K562 (cell line): ENCODE measurements around the gene DPEP2. TPM values are rescaled to one million over a fixed set of nuclear protein-coding genes. Genes with fewer than 3 reads are reported as not detected.

Experiments used
- ATAC-seq: fragments of 200-7000 bp; cut with Tn5 transposase; 3 replicates; pipeline ENCODE4 v1.9.1; 2020; ENCODE audit warnings: moderate library complexity
- BruUV-seq: library from RNA; stranded (reverse); fragments of 400-500 nt; replicated peaks from 2 replicates; lab custom pipeline; 2021; lab: Mats Ljungman, UMichigan
- CTCF ChIA-PET: fragments of 300-600 bp; formaldehyde crosslinking; extraction: SDS; loops from one replicate; lab custom pipeline; 2021; ENCODE audit warnings: low intra/inter-chr PET ratio; lab: Yijun Ruan, JAX
- POLR2A ChIA-PET: fragments of 300-600, 350-650 bp; sonication (Branson Sonifier 250); formaldehyde crosslinking; extraction: SDS; loops from one replicate; lab custom pipeline; 2021; ENCODE audit warnings: antibody characterized with exemption, inconsistent platforms; lab: Yijun Ruan, JAX
- DNase-seq, 4 experiments: peaks; one replicate each; pipeline versions ENCODE4 v3.0.0 to v3.0.0-alpha.2; 2011 to 2018; ENCODE audit warnings: low spot score in 3 of 4, mixed read lengths in 3 of 4; ENCODE audit errors: extremely low read depth in 1 of 4
- FAIRE-seq: peaks from 2 replicates; lab custom pipeline; 2011; peaks lifted over from hg19 to GRCh38; lab: Jason Lieb, UNC
- H2AFZ ChIP-seq: 2 replicates; pipeline ENCODE4 v1.6.0; 2011; ENCODE audit warnings: low read depth, low read length, control low read depth, inconsistent platforms
- H3K27ac ChIP-seq: fragments of 200-600 bp; 3 replicates; pipeline ENCODE4 v1.8.0; 2011; ENCODE audit warnings: low read depth, mild to moderate bottlenecking, control low read depth, inconsistent platforms, low read length, moderate library complexity, mixed read lengths; ENCODE audit errors: extremely low read depth
- H3K27me3 ChIP-seq, 2 experiments: fragments of 300-600 bp in 1 of 2; 2 replicates in 1 of 2; 3 replicates in 1 of 2; pipeline versions ENCODE4 v1.6.0 to v1.8.0; 2011; ENCODE audit warnings: inconsistent platforms in 2 of 2, low read length in 2 of 2, mild to moderate bottlenecking in 1 of 2, mixed read lengths in 1 of 2, moderate library complexity in 1 of 2; ENCODE audit not compliant: control insufficient read depth in 2 of 2, insufficient read depth in 2 of 2
- H3K36me3 ChIP-seq: fragments of 300-600 bp; 3 replicates; pipeline ENCODE4 v1.8.0; 2011; ENCODE audit warnings: mild to moderate bottlenecking, low read length, inconsistent platforms; ENCODE audit not compliant: control insufficient read depth, insufficient read depth
- H3K4me1 ChIP-seq, 2 experiments: fragments of 200-600 bp in 1 of 2; replicated peaks in 1 of 2; 2 replicates in 1 of 2; 3 replicates in 1 of 2; pipeline versions ENCODE4 v1.5.1 to v1.8.0; 2011; ENCODE audit warnings: inconsistent platforms in 2 of 2, low read length in 2 of 2, mild to moderate bottlenecking in 1 of 2, mixed read lengths in 1 of 2, moderate library complexity in 1 of 2; ENCODE audit not compliant: control insufficient read depth in 2 of 2, insufficient read depth in 2 of 2
- H3K4me2 ChIP-seq: 2 replicates; pipeline ENCODE4 v1.6.1; 2011; ENCODE audit warnings: low read length, control low read depth, inconsistent platforms, mixed read lengths; ENCODE audit not compliant: insufficient read depth
- H3K4me3 ChIP-seq: fragments of 200-600 bp; sonication (generic), shearing (Covaris generic); 2 replicates; pipeline ENCODE4 v1.5.1; 2016; ENCODE audit warnings: control low read depth, inconsistent platforms
- H3K79me2 ChIP-seq: fragments of 200-600 bp; 3 replicates; pipeline ENCODE4 v1.8.0; 2011; ENCODE audit warnings: low read length, inconsistent platforms; ENCODE audit not compliant: control insufficient read depth, insufficient read depth
- H3K9ac ChIP-seq, 2 experiments: 2 replicates each; pipeline versions ENCODE4 v1.6.0 to v1.6.1; 2011; ENCODE audit warnings: low read depth in 2 of 2, low read length in 2 of 2, control low read depth in 1 of 2, inconsistent platforms in 1 of 2, mild to moderate bottlenecking in 1 of 2, mixed read lengths in 1 of 2; ENCODE audit not compliant: insufficient read depth in 1 of 2
- H3K9me1 ChIP-seq: one replicate; pipeline ENCODE4 v1.6.0; 2011; ENCODE audit warnings: inconsistent platforms, mild to moderate bottlenecking, low read length, moderate library complexity; ENCODE audit not compliant: control insufficient read depth, insufficient read depth
- H3K9me3 ChIP-seq: replicated peaks from 2 replicates; pipeline ENCODE4 v1.5.1; 2011; ENCODE audit warnings: low read depth, low read length, inconsistent platforms; ENCODE audit not compliant: control insufficient read depth, insufficient read depth
- H4K20me1 ChIP-seq: replicated peaks from 2 replicates; pipeline ENCODE4 v1.6.1; 2011; ENCODE audit warnings: low read length, inconsistent platforms, mixed read lengths; ENCODE audit not compliant: control insufficient read depth, insufficient read depth
- ARID1B ChIP-seq: fragments of 450-650 bp; IDR thresholded peaks from 2 replicates; pipeline ENCODE4 v1.6.1; 2016; ENCODE audit warnings: antibody characterized with exemption, mild to moderate bottlenecking, inconsistent platforms
- CBX2 ChIP-seq: fragments of 200-600 bp; sonication (generic); IDR thresholded peaks from one replicate; pipeline ENCODE4 v1.6.1; 2012; ENCODE audit warnings: mild to moderate bottlenecking, low read length, inconsistent platforms; ENCODE audit not compliant: insufficient read depth, poor library complexity, severe bottlenecking
- CHD2 ChIP-seq: IDR thresholded peaks from 2 replicates; pipeline ENCODE4 v1.6.1; 2011; ENCODE audit warnings: low read depth, low read length
- CSDE1 ChIP-seq, 2 experiments: fragments of 450-650 bp; IDR thresholded peaks; 2 replicates each; pipeline ENCODE4 v1.6.1; 2016; ENCODE audit warnings: mild to moderate bottlenecking in 1 of 2
- ELF1 ChIP-seq: fragments of 200-800 bp; sonication (Bioruptor generic); IDR thresholded peaks from 2 replicates; pipeline ENCODE4 v1.6.1; 2016; ENCODE audit warnings: missing genetic modification characterization, missing compliant biosample characterization
- EP300 ChIP-seq: IDR thresholded peaks from 2 replicates; pipeline ENCODE4 v1.6.1; 2012; ENCODE audit warnings: low read length, improper control_type of control experiment
- ETV5 ChIP-seq: sonication (generic); formaldehyde crosslinking; IDR thresholded peaks from 2 replicates; pipeline ENCODE4 v1.4.0; 2020; ENCODE audit warnings: low read depth, mild to moderate bottlenecking, missing genetic modification reagents
- FOSL1 ChIP-seq: fragments of 200-800 bp; sonication (Bioruptor generic); conservative IDR thresholded peaks from 2 replicates; pipeline ENCODE4 v1.6.1; 2016; ENCODE audit warnings: missing genetic modification characterization, missing compliant biosample characterization
- FOXA3 ChIP-seq, 2 experiments: fragments of 450-650 bp in 1 of 2; sonication (generic) in 1 of 2; formaldehyde crosslinking; IDR thresholded peaks in 1 of 2; conservative IDR thresholded peaks in 1 of 2; 2 replicates each; pipeline versions ENCODE4 v1.4.0 to v1.8.0; 2020 to 2022; ENCODE audit warnings: mild to moderate bottlenecking in 2 of 2, missing genetic modification reagents in 1 of 2
- GTF2A2 ChIP-seq: IDR thresholded peaks from 2 replicates; pipeline ENCODE4 v1.6.1; 2016; ENCODE audit warnings: mild to moderate bottlenecking, missing genetic modification characterization, missing compliant biosample characterization
- GTF2F1 ChIP-seq: IDR thresholded peaks from 2 replicates; pipeline ENCODE4 v1.6.1; 2011; ENCODE audit warnings: low read depth, low read length, improper control_type of control experiment
- SLC30A9 ChIP-seq: fragments of 250-450 bp; sonication (Bioruptor Pico); IDR thresholded peaks from 2 replicates; pipeline ENCODE4 v1.8.0; 2022; ENCODE audit warnings: mild to moderate bottlenecking, moderate library complexity
- TRIM28 ChIP-seq: fragments of 450-650 bp; IDR thresholded peaks from 2 replicates; pipeline ENCODE4 v1.6.1; 2017
- XRCC5 ChIP-seq: fragments of 200-400 bp; formaldehyde crosslinking; IDR thresholded peaks from 2 replicates; pipeline ENCODE4 v1.6.1; 2017; ENCODE audit warnings: low read depth, mild to moderate bottlenecking, low read length
- WGBS: fragments of 100-300 bp; shearing (Covaris generic); methylation state at CpG from one replicate; pipeline ENCODE4 v1.1.6; 2016; ENCODE audit warnings: low coverage, mixed read lengths; ENCODE audit not compliant: insufficient coverage; ENCODE audit errors: missing lambda C conversion rate; 5-methylcytosine and 5-hydroxymethylcytosine counted together
- in situ Hi-C: fragments of 300-500 bp; cut with MboI; formaldehyde crosslinking; loops from 4 replicates; pipeline ENCODE4 v1.15.0; 2018; ENCODE audit warnings: inconsistent platforms, mixed read lengths
- intact Hi-C: fragments of 100-400 bp; cut with micrococcal nuclease; formaldehyde crosslinking; loops from 2 replicates; pipeline ENCODE4 v1.14.2; 2022
- polyA plus RNA-seq, 8 experiments: library from polyadenylated mRNA; depleted of rRNA in 4 of 8; stranded (reverse) in 5 of 8; unstranded in 3 of 8; fragments of >200 nt; fragmentation: Nextera tagmentation in 2 of 8; fragmentation: Illumina TruSeq in 1 of 8; extraction: Ambion mirVana in 2 of 8; extraction: Trizol in 1 of 8; gene quantifications; 2 replicates each; pipeline versions ENCODE4 v1.2.1 to v1.2.3, GENCODE V29; 2011 to 2014; ENCODE audit warnings: inconsistent platforms in 1 of 8, missing spikeins in 1 of 8
- total RNA-seq, 7 experiments: library from RNA; depleted of rRNA in 6 of 7; stranded (reverse); fragments of >200 nt in 6 of 7; fragmentation: Illumina TruSeq in 2 of 7; extraction: Trizol in 2 of 7; gene quantifications; 2 replicates each; pipeline versions ENCODE4 v1.2.1 to v1.2.3, GENCODE V29; 2011 to 2021; ENCODE audit warnings: low replicate concordance in 1 of 7
- TF ChIP-seq, protein P1 (sequence below): fragments of 250-450 bp; sonication (Bioruptor Pico); IDR thresholded peaks from 2 replicates; pipeline ENCODE4 v1.5.0; 2022; ENCODE audit warnings: mild to moderate bottlenecking
- TF ChIP-seq, protein P2 (sequence below): fragments of 200-800 bp; sonication (Bioruptor generic); IDR thresholded peaks from 2 replicates; pipeline ENCODE4 v1.6.1; 2017; ENCODE audit warnings: missing genetic modification characterization, missing compliant biosample characterization
- TF ChIP-seq, protein P3 (sequence below): fragments of 250-450 bp; sonication (Bioruptor Pico); IDR thresholded peaks from 2 replicates; pipeline ENCODE4 v1.8.0; 2022; ENCODE audit warnings: inconsistent platforms, mild to moderate bottlenecking, moderate library complexity, borderline replicate concordance

The DPEP2 gene
- total and polyA plus RNA-seq, 9 of the 15 experiments (the other 6 are each of a cell fraction or from before 2014, with no cell fraction given), result 0.14 to 1.2 (median 0.38) TPM

DNA sequence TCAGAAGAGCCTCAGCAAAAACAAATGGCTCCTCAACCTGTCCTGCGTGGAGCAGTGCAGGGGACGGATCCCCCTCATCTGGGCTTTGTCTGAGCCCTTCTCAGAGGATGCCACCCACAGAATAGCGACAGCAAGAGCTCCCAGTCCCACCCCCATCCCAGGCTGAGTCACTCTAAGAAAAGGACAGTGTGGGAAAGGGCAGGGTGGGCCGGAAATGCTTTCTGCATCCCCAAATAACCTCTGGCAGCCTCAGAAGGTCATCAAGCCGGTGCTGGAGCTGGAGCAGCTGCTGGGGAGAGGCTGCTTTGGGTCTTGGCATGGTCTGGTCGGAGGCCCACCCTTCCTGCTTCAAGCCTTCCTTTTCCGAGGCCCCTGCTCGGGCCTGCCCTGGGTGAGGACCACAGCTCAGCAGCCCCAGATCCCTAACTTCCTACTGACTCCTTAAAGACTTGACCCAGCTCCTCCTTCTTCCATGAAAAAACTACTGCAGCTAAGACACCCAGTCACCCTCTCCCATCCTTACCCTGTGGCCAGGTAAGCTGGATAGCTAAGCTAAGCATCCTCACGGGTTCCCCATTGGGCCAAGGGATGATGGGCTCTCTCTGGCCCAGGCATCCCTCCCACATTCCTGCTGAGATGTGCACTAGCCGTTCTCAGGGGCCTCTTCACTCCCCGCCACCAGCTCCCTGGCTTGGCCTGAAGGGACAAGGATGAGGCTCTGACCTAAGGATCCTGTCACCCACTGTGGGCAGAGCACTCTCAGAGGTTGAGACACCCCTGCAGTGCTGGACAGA is 39.6 kb downstream of the DPEP2 start:
- Histone ChIP-seq H3K9ac (peak overlapping the region; percentile 41 to 70; a peak in 3 of 4 replicates), H3K4me2 (peak overlapping the region; percentile 44), H3K27ac (peak overlapping the region; percentile 52; the same call in 2 of the 3 replicates), H3K4me1 (peaks cover 9 to 35% of the 10 kb centered on the region in 2 experiments; a peak in 4 of 5 replicates), H3K9me3 (no peaks in the 10 kb centered on the region), H4K20me1 (peaks cover 13% of the 10 kb centered on the region), H3K9me1 (peaks cover 5% of the 10 kb centered on the region), H3K4me3 (no peak overlapping the region), H3K36me3 (peaks cover 74% of the 10 kb centered on the region; the same call in 2 of the 3 replicates), H3K79me2 (no peaks in the 10 kb centered on the region; the same call in 2 of the 3 replicates), H3K27me3 (no peaks in the 10 kb centered on the region), H2AFZ (no peak overlapping the region)
- BruUV-seq, result no TSS peak
- intact Hi-C loops (no loop called here), in situ Hi-C loops (no loop called here)
- CTCF ChIA-PET, result no interaction called here
- ATAC-seq, result peak; percentile 75
- WGBS, result 42% methylated on average over 10 of the region's 11 CpGs
- DNase-seq, result peak; percentile 46 to 71 (median 59)
- peak; percentile 49 for FAIRE-seq
- POLR2A ChIA-PET, result interaction anchor here (0.6 to 1.2 kb wide), 6 partner anchors 8 to 70 kb away, joined by 3 to 5 read pairs (median 3); partner anchors contain the start of gene SLC12A4
- no peak for TF ChIP-seq FOXA3 (CRISPR knock-in tag; conservative IDR thresholded peaks at IDR 0.05 in 1 of 2, IDR thresholded peaks at IDR 0.05 in 1 of 2)
- TF ChIP-seq ETV5 (CRISPR knock-in tag), result peak; percentile 62; the same call in 1 of the 2 replicates
- TF ChIP-seq FOSL1 (tag), result peak; percentile 73
- TF ChIP-seq CSDE1 (IDR thresholded peaks at IDR 0.05), result no peak
- TF ChIP-seq CHD2, result no peak
- TF ChIP-seq SLC30A9 (CRISPR knock-in tag), result no peak
- TF ChIP-seq, protein P1, sequence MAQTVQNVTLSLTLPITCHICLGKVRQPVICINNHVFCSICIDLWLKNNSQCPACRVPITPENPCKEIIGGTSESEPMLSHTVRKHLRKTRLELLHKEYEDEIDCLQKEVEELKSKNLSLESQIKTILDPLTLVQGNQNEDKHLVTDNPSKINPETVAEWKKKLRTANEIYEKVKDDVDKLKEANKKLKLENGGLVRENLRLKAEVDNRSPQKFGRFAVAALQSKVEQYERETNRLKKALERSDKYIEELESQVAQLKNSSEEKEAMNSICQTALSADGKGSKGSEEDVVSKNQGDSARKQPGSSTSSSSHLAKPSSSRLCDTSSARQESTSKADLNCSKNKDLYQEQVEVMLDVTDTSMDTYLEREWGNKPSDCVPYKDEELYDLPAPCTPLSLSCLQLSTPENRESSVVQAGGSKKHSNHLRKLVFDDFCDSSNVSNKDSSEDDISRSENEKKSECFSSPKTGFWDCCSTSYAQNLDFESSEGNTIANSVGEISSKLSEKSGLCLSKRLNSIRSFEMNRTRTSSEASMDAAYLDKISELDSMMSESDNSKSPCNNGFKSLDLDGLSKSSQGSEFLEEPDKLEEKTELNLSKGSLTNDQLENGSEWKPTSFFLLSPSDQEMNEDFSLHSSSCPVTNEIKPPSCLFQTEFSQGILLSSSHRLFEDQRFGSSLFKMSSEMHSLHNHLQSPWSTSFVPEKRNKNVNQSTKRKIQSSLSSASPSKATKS (CRISPR knock-in tag), result no peak
- no peak for TF ChIP-seq CBX2
- TF ChIP-seq EP300, result peak; percentile 36; the same call in 1 of the 2 replicates
- TF ChIP-seq, protein P2, sequence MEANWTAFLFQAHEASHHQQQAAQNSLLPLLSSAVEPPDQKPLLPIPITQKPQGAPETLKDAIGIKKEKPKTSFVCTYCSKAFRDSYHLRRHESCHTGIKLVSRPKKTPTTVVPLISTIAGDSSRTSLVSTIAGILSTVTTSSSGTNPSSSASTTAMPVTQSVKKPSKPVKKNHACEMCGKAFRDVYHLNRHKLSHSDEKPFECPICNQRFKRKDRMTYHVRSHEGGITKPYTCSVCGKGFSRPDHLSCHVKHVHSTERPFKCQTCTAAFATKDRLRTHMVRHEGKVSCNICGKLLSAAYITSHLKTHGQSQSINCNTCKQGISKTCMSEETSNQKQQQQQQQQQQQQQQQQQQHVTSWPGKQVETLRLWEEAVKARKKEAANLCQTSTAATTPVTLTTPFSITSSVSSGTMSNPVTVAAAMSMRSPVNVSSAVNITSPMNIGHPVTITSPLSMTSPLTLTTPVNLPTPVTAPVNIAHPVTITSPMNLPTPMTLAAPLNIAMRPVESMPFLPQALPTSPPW (CRISPR knock-in tag), result peak; percentile 36; the same call in 1 of the 2 replicates
- 0 out of 2 replicates have a peak, but pooled peaks have one; percentile 18 for TF ChIP-seq ARID1B
- TF ChIP-seq ELF1 (tag), result peak; percentile 40; the same call in 1 of the 2 replicates
- TF ChIP-seq GTF2F1, result no peak
- TF ChIP-seq XRCC5, result no peak
- TF ChIP-seq, protein P3, sequence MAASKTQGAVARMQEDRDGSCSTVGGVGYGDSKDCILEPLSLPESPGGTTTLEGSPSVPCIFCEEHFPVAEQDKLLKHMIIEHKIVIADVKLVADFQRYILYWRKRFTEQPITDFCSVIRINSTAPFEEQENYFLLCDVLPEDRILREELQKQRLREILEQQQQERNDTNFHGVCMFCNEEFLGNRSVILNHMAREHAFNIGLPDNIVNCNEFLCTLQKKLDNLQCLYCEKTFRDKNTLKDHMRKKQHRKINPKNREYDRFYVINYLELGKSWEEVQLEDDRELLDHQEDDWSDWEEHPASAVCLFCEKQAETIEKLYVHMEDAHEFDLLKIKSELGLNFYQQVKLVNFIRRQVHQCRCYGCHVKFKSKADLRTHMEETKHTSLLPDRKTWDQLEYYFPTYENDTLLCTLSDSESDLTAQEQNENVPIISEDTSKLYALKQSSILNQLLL (CRISPR knock-in tag), result no peak
- TF ChIP-seq TRIM28, result no peak
- no peak for TF ChIP-seq GTF2A2 (tag)
